Left renal pelvis (tissue), 4 donors: ENCODE results near the gene RPS29. TPM values are rescaled to one million over a fixed set of nuclear protein-coding genes. Genes with fewer than 3 reads are reported as not detected.

ENCODE experiments used
- DNase-seq, 4 donors: peaks; one replicate each; pipeline ENCODE4 v3.0.0-alpha.2; 2013; ENCODE audit warnings: low read depth in 4 of 4, low spot score in 3 of 4
- polyA plus RNA-seq, 4 donors: library from polyadenylated mRNA; unstranded; fragments of 120-200 nt; gene quantifications; one replicate each; pipeline ENCODE4 v1.2.1, GENCODE V29; 2013; ENCODE audit not compliant: insufficient read length in 4 of 4

The RPS29 gene
- polyA plus RNA-seq, 4 donors = 1,303 to 1,650 (median 1,529) TPM

GRCh38 chr14:49553106-49553505 lies 33.1 kb downstream of the RPS29 start:
- DNase-seq = no peak

- no peak for DNase-seq
Observed at GRCh38 chr14:49551569-49551968, 34.6 kb downstream of the RPS29 start.

- DNase-seq = peak in 1 of 4 donors; percentile 6
Observed at GRCh38 chr14:49550286-49551184, 35.6 kb downstream of the RPS29 start.

GRCh38 chr14:49549881-49550280 lies 36.3 kb downstream of the RPS29 start:
- DNase-seq = peak in 1 of 4 donors; percentile 22

GRCh38 chr14:49549446-49549845 lies 36.7 kb downstream of the RPS29 start:
- no peak for DNase-seq

- DNase-seq = no peak
Observed at GRCh38 chr14:49546766-49547165, 39.4 kb downstream of the RPS29 start.

GRCh38 chr14:49545716-49546115 lies 40.5 kb downstream of the RPS29 start:
- DNase-seq = no peak

GRCh38 chr14:49545071-49545470 lies 41.1 kb downstream of the RPS29 start:
- no peak for DNase-seq

GRCh38 chr14:49541049-49541448 lies 45.1 kb downstream of the RPS29 start:
- no peak for DNase-seq

- DNase-seq = no peak
Observed at GRCh38 chr14:49538852-49539251, 47.3 kb downstream of the RPS29 start.

Other genes with a start within 250 kb of the RPS29 start
- gene LRR1, start 12.6 kb upstream of the RPS29 start, polyA plus RNA-seq = 10 to 100 TPM; 10.7 to 16.7 (median 13.9) TPM
- gene RPL36AL, start 34.2 kb upstream of the RPS29 start, polyA plus RNA-seq = 100 to 1,000 TPM; 142 to 225 (median 187) TPM
- 10 to 100 TPM in 2 of 4 donors, 1 to 10 TPM in 2; 8.1 to 20.1 (median 10.1) TPM for gene MGAT2, start 34.4 kb upstream of the RPS29 start, polyA plus RNA-seq
- 10 to 100 TPM; 16.2 to 20.0 (median 18.1) TPM for gene DNAAF2, start 48.9 kb upstream of the RPS29 start, polyA plus RNA-seq
- 10 to 100 TPM; 14.3 to 26.8 (median 17.4) TPM for gene POLE2, start 101.8 kb upstream of the RPS29 start, polyA plus RNA-seq
- 1 to 10 TPM; 4.9 to 7.9 (median 6.5) TPM for gene KLHDC1, start 106.7 kb upstream of the RPS29 start, polyA plus RNA-seq
- gene KLHDC2, start 181.8 kb upstream of the RPS29 start, polyA plus RNA-seq = 100 to 1,000 TPM; 108 to 157 (median 156) TPM